ENCODE results near the gene TAF1.

- TF ChIP-seq CTCF (conservative IDR thresholded peaks at IDR 0.05 in 1 of 2, IDR thresholded peaks at IDR 0.05 in 1 of 2; ENCODE audit: low read depth in 1 of 2, low read length in 2 of 2) (no peak), EZH2 (IDR thresholded peaks at IDR 0.05; ENCODE audit: low read length, missing control alignments) (no peak)
Measured at GRCh38 chrX:71321731-71322130, 44.4 kb upstream of the TAF1 start.

All from fibroblast of lung (primary cell).